ENCODE data around the gene NFKBIL1. TPM values are rescaled to one million over a fixed set of nuclear protein-coding genes. Genes with fewer than 3 reads are reported as not detected.

The NFKBIL1 gene
- total and polyA plus RNA-seq, 9 of the 15 experiments (the other 6 are each of a cell fraction or from before 2014, with no cell fraction given) = 0.49 to 33.1 (median 7.6) TPM

GRCh38 chr6:31558631-31559500 lies 11.5 kb downstream of the NFKBIL1 start (continued):
- TF ChIP-seq ARID3A (IDR thresholded peaks at IDR 0.05; ENCODE audit: borderline replicate concordance, low read depth, low read length) (no peak), ZNF707 (CRISPR knock-in tag; conservative IDR thresholded peaks at IDR 0.05) (no peak), CBX3 (IDR thresholded peaks at IDR 0.05; ENCODE audit: borderline replicate concordance in 1 of 2, low read length in 2 of 2) (no peak), ZNF165 (CRISPR knock-in tag; IDR thresholded peaks at IDR 0.05; ENCODE audit: borderline replicate concordance) (0 out of 2 replicates have a peak, but pooled peaks have one; percentile 16), ATF3 (IDR thresholded peaks at IDR 0.05) (peak; percentile 65; the same call in 1 of the 2 replicates), ATF3 (CRISPR knock-in tag; conservative IDR thresholded peaks at IDR 0.05) (no peak), ZNF639 (CRISPR knock-in tag; conservative IDR thresholded peaks at IDR 0.05 in 1 of 2, IDR thresholded peaks at IDR 0.05 in 1 of 2) (peak in 1 of 2 experiments; percentile 44; a peak in 1 of 4 replicates), PTBP1 (IDR thresholded peaks at IDR 0.05; ENCODE audit: low read depth, low read length) (no peak), ZBTB40 (IDR thresholded peaks at IDR 0.05) (no peak), ZBTB40 (CRISPR knock-in tag; IDR thresholded peaks at IDR 0.05) (no peak), GTF2E2 (tag; IDR thresholded peaks at IDR 0.05) (no peak)
